SJCRH30 (cell line): ENCODE data around the gene MCM10. TPM values are rescaled to one million over a fixed set of nuclear protein-coding genes. Genes with fewer than 3 reads are reported as not detected.

Experiments
- DNase-seq, 2 experiments: peaks; one replicate each; pipeline ENCODE4 v3.0.0-alpha.2; 2015 to 2020
- H3K27ac ChIP-seq: fragments of 250-450 bp; sonication (Bioruptor Pico); 2 replicates; pipeline ENCODE4 v1.5.1; 2020; ENCODE audit warnings: mild to moderate bottlenecking, moderate library complexity
- H3K27me3 ChIP-seq: fragments of 250-450 bp; sonication (Bioruptor Pico); 2 replicates; pipeline ENCODE4 v1.5.1; 2020; ENCODE audit warnings: mild to moderate bottlenecking, moderate library complexity
- H3K36me3 ChIP-seq: fragments of 250-450 bp; sonication (Bioruptor Pico); 2 replicates; pipeline ENCODE4 v1.5.1; 2020; ENCODE audit warnings: mild to moderate bottlenecking, moderate library complexity
- H3K4me1 ChIP-seq: fragments of 250-450 bp; sonication (Bioruptor Pico); 2 replicates; pipeline ENCODE4 v1.5.1; 2020; ENCODE audit warnings: mild to moderate bottlenecking, moderate library complexity
- H3K4me3 ChIP-seq: fragments of 250-450 bp; sonication (Bioruptor Pico); 2 replicates; pipeline ENCODE4 v1.5.1; 2020; ENCODE audit warnings: mild to moderate bottlenecking, moderate library complexity
- H3K9me3 ChIP-seq: fragments of 250-450 bp; sonication (Bioruptor Pico); replicated peaks from 2 replicates; pipeline ENCODE4 v1.5.1; 2020; ENCODE audit warnings: mild to moderate bottlenecking, moderate library complexity
- total RNA-seq: library from RNA; depleted of rRNA; stranded (reverse); fragments of >200 nt; shearing (Covaris generic); gene quantifications from 2 replicates; pipeline ENCODE4 v1.2.3, GENCODE V29; 2014; rRNA removed

The MCM10 gene
- total RNA-seq: 49.5 and 53.1 TPM in 2 replicates

DNA sequence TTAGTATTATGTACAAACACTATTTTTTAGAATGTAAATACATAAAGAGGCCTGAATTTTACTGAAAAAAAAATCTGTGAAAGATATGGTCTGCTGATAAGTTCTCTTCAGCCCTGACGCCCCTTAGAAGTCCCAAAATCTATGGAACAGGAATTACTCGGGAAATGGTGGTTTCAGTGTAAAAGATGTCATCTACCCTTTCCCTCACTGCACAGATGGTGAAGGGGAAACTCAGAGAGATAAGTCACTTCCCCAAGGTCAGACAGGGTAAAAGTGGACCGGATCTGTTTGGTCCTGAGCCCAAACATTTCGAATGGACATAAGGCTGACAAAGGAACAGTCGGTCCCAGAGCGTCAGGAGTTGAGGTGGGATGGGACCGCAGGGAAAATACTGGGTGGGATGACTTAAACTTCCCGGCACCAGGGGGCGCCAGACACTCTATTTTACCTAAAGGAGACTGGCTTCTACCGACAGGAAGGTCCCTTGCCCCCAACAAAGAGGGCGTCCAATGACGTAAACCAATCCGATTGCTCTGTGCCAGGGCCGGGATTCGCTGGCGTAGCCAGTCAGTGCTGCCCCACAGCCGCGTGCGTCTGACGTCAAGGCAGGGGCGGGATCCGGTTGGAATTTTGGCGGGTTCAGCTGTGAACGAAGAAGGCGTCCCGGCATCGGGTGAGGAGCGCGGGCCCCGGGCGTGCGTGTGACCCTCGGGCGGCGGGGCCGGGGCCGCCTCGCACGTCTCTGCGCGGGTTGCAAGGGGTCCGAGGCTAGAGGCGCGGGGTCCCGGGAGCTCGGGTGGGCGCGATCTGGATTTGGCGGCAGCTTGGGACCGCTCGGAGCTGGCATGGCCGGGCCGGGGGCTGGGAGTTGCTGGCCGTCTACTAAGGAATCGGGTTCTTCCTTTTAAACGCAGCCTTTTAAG, at the start of gene MCM10:
MCM10 (plus strand) TSS at position 625 of the 923 bp plus-strand sequence. CDS start 2,645 bp downstream, outside the sequence.
- Histone ChIP-seq H3K27ac (peak within 1 kb of the TSS; percentile 63), H3K4me1 (no peaks in the 10 kb centered on the region), H3K4me3 (peak within 1 kb of the TSS; percentile 86), H3K9me3 (no peaks in the 10 kb centered on the region), H3K27me3 (no peaks in the 10 kb centered on the region), H3K36me3 (peaks cover 17% of the 10 kb centered on the region; the same call in 1 of the 2 replicates)
- DNase-seq: peak; percentile 99

DNA sequence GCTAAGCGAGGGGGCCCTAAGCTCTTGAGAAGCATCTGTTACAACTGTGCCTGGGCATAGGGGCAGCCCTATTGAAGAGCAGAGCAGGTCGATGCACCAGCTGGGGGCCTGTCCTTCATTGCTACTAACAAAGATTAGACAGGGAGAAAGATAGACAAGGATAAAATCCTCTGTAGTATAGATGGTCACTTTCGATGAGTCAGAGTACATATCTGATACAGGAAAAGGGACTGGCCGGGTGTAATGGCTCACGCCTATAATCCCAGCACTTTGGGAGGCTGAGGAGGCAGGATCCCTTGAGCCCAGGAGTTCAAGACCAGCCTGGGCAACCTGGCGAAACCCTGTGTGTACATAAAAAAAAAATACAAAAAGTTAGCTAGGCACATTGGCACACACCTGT, 47.8 kb upstream of the MCM10 start:
- H3K36me3 ChIP-seq: no peaks in the 10 kb centered on the region
- no peak for DNase-seq
- no peak overlapping the region for H3K27ac ChIP-seq
- H3K4me3 ChIP-seq: no peak overlapping the region
- H3K4me1 ChIP-seq: no peaks in the 10 kb centered on the region
- no peaks in the 10 kb centered on the region for H3K9me3 ChIP-seq
- no peaks in the 10 kb centered on the region for H3K27me3 ChIP-seq

GRCh38 chr10:13115832-13116803, 45.2 kb upstream of the MCM10 start:
- H3K4me1 ChIP-seq: no peaks in the 10 kb centered on the region
- no peaks in the 10 kb centered on the region for H3K36me3 ChIP-seq
- no peaks in the 10 kb centered on the region for H3K27me3 ChIP-seq
- no peaks in the 10 kb centered on the region for H3K9me3 ChIP-seq
- no peak overlapping the region for H3K27ac ChIP-seq
- DNase-seq: no peak
- no peak overlapping the region for H3K4me3 ChIP-seq

GRCh38 chr10:13117841-13118783, 43.2 kb upstream of the MCM10 start:
- H3K4me1 ChIP-seq: peaks cover 5% of the 10 kb centered on the region; the same call in 1 of the 2 replicates
- H3K4me3 ChIP-seq: no peak overlapping the region
- no peaks in the 10 kb centered on the region for H3K9me3 ChIP-seq
- no peaks in the 10 kb centered on the region for H3K36me3 ChIP-seq
- H3K27me3 ChIP-seq: no peaks in the 10 kb centered on the region
- DNase-seq: no peak
- H3K27ac ChIP-seq: no peak overlapping the region

DNA sequence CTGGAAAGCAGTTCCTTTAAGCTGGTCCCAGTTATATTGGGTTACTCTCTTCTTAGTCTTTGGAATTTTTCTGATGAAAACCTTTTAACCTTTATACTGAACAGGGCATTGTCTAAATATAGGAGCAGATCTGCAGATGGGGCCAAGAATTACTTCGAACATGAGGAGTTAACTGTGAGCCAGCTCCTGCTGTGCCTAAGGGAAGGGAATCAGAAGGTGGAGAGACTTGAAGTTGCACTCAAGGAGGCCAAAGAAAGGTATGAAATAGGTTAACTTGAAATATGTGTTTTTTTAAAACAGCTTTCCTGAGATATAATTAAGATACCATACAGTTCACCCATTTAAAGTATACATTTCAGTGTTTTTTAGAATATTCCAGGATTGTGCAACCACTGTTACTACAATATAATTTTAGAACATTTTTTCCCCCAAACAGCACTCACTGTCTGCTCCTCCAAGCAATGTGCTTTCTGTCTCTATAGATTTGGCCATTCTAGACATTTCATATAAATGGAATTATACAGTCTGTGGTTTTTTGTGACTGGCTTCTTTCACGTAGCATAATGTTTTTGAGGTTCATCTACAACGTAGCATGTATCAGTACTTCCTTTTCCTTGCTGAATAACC, 42.5 kb upstream of the MCM10 start:
- H3K36me3 ChIP-seq: no peaks in the 10 kb centered on the region
- no peaks in the 10 kb centered on the region for H3K27me3 ChIP-seq
- DNase-seq: no peak
- H3K4me1 ChIP-seq: peaks cover 5% of the 10 kb centered on the region; the same call in 1 of the 2 replicates
- H3K4me3 ChIP-seq: no peak overlapping the region
- no peaks in the 10 kb centered on the region for H3K9me3 ChIP-seq
- no peak overlapping the region for H3K27ac ChIP-seq

- Histone ChIP-seq H3K27me3 (no peaks in the 10 kb centered on the region), H3K4me1 (peaks cover 5% of the 10 kb centered on the region; the same call in 1 of the 2 replicates), H3K9me3 (no peaks in the 10 kb centered on the region), H3K27ac (no peak overlapping the region), H3K36me3 (no peaks in the 10 kb centered on the region), H3K4me3 (no peak overlapping the region)
- DNase-seq: no peak
Measured at GRCh38 chr10:13120786-13121499, 40.4 kb upstream of the MCM10 start.

- Histone ChIP-seq H3K4me3 (no peak overlapping the region), H3K36me3 (no peaks in the 10 kb centered on the region), H3K4me1 (peaks cover 5% of the 10 kb centered on the region; the same call in 1 of the 2 replicates), H3K27ac (no peak overlapping the region), H3K9me3 (no peaks in the 10 kb centered on the region), H3K27me3 (no peaks in the 10 kb centered on the region)
- DNase-seq: no peak
Measured at GRCh38 chr10:13121500-13121854, 39.9 kb upstream of the MCM10 start.

GRCh38 chr10:13136651-13137050, 24.7 kb upstream of the MCM10 start:
- no peaks in the 10 kb centered on the region for H3K9me3 ChIP-seq

GRCh38 chr10:13139150-13139549, 22.2 kb upstream of the MCM10 start:
- no peak for DNase-seq
- Histone ChIP-seq H3K4me1 (no peaks in the 10 kb centered on the region), H3K4me3 (no peak overlapping the region), H3K36me3 (no peaks in the 10 kb centered on the region), H3K9me3 (no peaks in the 10 kb centered on the region), H3K27ac (no peak overlapping the region), H3K27me3 (no peaks in the 10 kb centered on the region)

More at GRCh38 chr10:13136651-13137050, 24.7 kb upstream of the MCM10 start:
- H3K27me3 ChIP-seq: no peaks in the 10 kb centered on the region
- no peak overlapping the region for H3K4me3 ChIP-seq
- DNase-seq: no peak
- H3K4me1 ChIP-seq: no peaks in the 10 kb centered on the region
- no peak overlapping the region for H3K27ac ChIP-seq
- no peaks in the 10 kb centered on the region for H3K36me3 ChIP-seq

DNA sequence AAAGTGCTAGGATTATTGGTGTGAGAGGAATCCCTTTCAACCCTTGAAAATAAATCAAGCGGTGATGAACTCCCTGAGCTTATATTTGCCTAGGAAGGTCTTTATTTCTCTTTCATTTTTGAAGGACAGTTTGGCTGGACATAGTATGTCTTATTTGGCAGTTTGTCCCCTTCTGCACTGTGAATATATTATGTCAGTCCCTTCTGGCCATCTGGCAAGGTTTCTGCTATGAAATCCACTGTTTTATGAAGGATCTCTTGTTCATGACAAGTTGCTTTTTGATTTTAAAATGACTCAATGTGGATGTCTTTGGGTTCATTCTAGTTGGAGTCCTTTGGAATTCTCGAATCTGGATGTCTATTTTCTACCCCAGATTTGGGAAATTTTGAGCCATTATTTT, 21.7 kb upstream of the MCM10 start:
- H3K4me3 ChIP-seq: no peak overlapping the region
- no peaks in the 10 kb centered on the region for H3K36me3 ChIP-seq
- H3K27ac ChIP-seq: no peak overlapping the region
- H3K27me3 ChIP-seq: no peaks in the 10 kb centered on the region
- no peaks in the 10 kb centered on the region for H3K4me1 ChIP-seq
- H3K9me3 ChIP-seq: no peaks in the 10 kb centered on the region
- no peak for DNase-seq

- no peaks in the 10 kb centered on the region for H3K9me3 ChIP-seq
- no peaks in the 10 kb centered on the region for H3K27me3 ChIP-seq
- no peaks in the 10 kb centered on the region for H3K4me1 ChIP-seq
- H3K27ac ChIP-seq: no peak overlapping the region
- no peak overlapping the region for H3K4me3 ChIP-seq
- DNase-seq: no peak
- no peaks in the 10 kb centered on the region for H3K36me3 ChIP-seq
Measured at GRCh38 chr10:13140627-13141190, 20.6 kb upstream of the MCM10 start.

GRCh38 chr10:13143766-13144165, 17.6 kb upstream of the MCM10 start:
- Histone ChIP-seq H3K36me3 (no peaks in the 10 kb centered on the region), H3K9me3 (no peaks in the 10 kb centered on the region)
- DNase-seq: no peak

GRCh38 chr10:13144814-13145213, 16.5 kb upstream of the MCM10 start:
- H3K36me3 ChIP-seq: no peaks in the 10 kb centered on the region
- H3K4me1 ChIP-seq: no peaks in the 10 kb centered on the region
- no peaks in the 10 kb centered on the region for H3K9me3 ChIP-seq
- no peak overlapping the region for H3K27ac ChIP-seq
- no peaks in the 10 kb centered on the region for H3K27me3 ChIP-seq
- DNase-seq: no peak
- no peak overlapping the region for H3K4me3 ChIP-seq

More at GRCh38 chr10:13143766-13144165, 17.6 kb upstream of the MCM10 start:
- Histone ChIP-seq H3K4me3 (no peak overlapping the region), H3K27me3 (no peaks in the 10 kb centered on the region), H3K4me1 (no peaks in the 10 kb centered on the region), H3K27ac (no peak overlapping the region)
